Skeletal muscle cell (primary cell): ENCODE data around the gene KRT13.
"Not testable (repeated sequence)": the region's sequence is repeated elsewhere in the genome, so short reads cannot be mapped to it uniquely, and the experiment has no call there.

ENCODE experiments used
- DNase-seq: peaks from one replicate; pipeline ENCODE4 v3.0.0-alpha.2; 2010; ENCODE audit warnings: low read depth
- H3K4me3 ChIP-seq: 2 replicates; pipeline ENCODE4 v1.5.1; 2011; ENCODE audit warnings: low read depth, mild to moderate bottlenecking, control low read depth, low read length, moderate library complexity

The KRT13 gene

GRCh38 chr17:41505007-41505808 lies at the start of gene KRT13:
KRT13 (minus strand) TSS chr17:41505612; CDS start chr17:41505550, 62 bp downstream.
- no peak for DNase-seq
- H3K4me3 ChIP-seq: no peak within 1 kb of the TSS

GRCh38 chr17:41553987-41554680 lies 48.7 kb upstream of the KRT13 start:
- no peak for DNase-seq
- H3K4me3 ChIP-seq: no peak overlapping the region

GRCh38 chr17:41553176-41553575 lies 47.8 kb upstream of the KRT13 start:
- H3K4me3 ChIP-seq: no peak overlapping the region
- no peak for DNase-seq

GRCh38 chr17:41552455-41552854 lies 47.0 kb upstream of the KRT13 start:
- H3K4me3 ChIP-seq: no peak overlapping the region
- no peak for DNase-seq

GRCh38 chr17:41551365-41551764 lies 46.0 kb upstream of the KRT13 start:
- H3K4me3 ChIP-seq: no peak overlapping the region
- no peak for DNase-seq

- DNase-seq: peak; percentile 24
- H3K4me3 ChIP-seq: no peak overlapping the region
These were observed 44.2 kb upstream of the KRT13 start for GRCh38 chr17:41549596-41550039.

- DNase-seq: peak; percentile 73
These were observed 43.6 kb upstream of the KRT13 start for GRCh38 chr17:41548844-41549595.

GRCh38 chr17:41547921-41548843 lies 42.8 kb upstream of the KRT13 start:
- peak; percentile 98 for DNase-seq
- H3K4me3 ChIP-seq: no peak overlapping the region

More at GRCh38 chr17:41548844-41549595, 43.6 kb upstream of the KRT13 start:
- H3K4me3 ChIP-seq: no peak overlapping the region

- DNase-seq: no peak
- H3K4me3 ChIP-seq: no peak overlapping the region
These were observed 42.0 kb upstream of the KRT13 start for GRCh38 chr17:41547378-41547841.

- H3K4me3 ChIP-seq: no peak overlapping the region
These were observed 41.4 kb upstream of the KRT13 start for GRCh38 chr17:41546819-41547218.

GRCh38 chr17:41545829-41546410 lies 40.5 kb upstream of the KRT13 start:
- DNase-seq: no peak
- H3K4me3 ChIP-seq: no peak overlapping the region

More at GRCh38 chr17:41546819-41547218, 41.4 kb upstream of the KRT13 start:
- no peak for DNase-seq

- H3K4me3 ChIP-seq: no peak overlapping the region
These were observed 39.5 kb upstream of the KRT13 start for GRCh38 chr17:41544935-41545334.

GRCh38 chr17:41544491-41544892 lies 39.1 kb upstream of the KRT13 start:
- H3K4me3 ChIP-seq: no peak overlapping the region
- DNase-seq: no peak

More at GRCh38 chr17:41544935-41545334, 39.5 kb upstream of the KRT13 start:
- DNase-seq: no peak

- not testable (repeated sequence) for DNase-seq, H3K4me3 ChIP-seq
These were observed 37.4 kb upstream of the KRT13 start for GRCh38 chr17:41542786-41543185.

- no peak for DNase-seq
- H3K4me3 ChIP-seq: no peak overlapping the region
These were observed 36.9 kb upstream of the KRT13 start for GRCh38 chr17:41542357-41542756.

- DNase-seq: no peak
- H3K4me3 ChIP-seq: no peak overlapping the region
These were observed 35.7 kb upstream of the KRT13 start for GRCh38 chr17:41540921-41541625.

- DNase-seq: no peak
- H3K4me3 ChIP-seq: no peak overlapping the region
These were observed 34.7 kb upstream of the KRT13 start for GRCh38 chr17:41539979-41540701.
